ENCODE data around the gene VGLL3.

The VGLL3 gene

GRCh38 chr3:86996261-86996955, 5.5 kb upstream of the VGLL3 start:
- TF ChIP-seq POLR2A (IDR thresholded peaks at IDR 0.05; ENCODE audit: low read length) (no peak), GATA1 (IDR thresholded peaks at IDR 0.05; ENCODE audit: low read depth, low read length) (no peak)
- DNase-seq, result no peak

GRCh38 chr3:86995537-86995936, 4.6 kb upstream of the VGLL3 start:
- DNase-seq, result no peak
- TF ChIP-seq POLR2A (IDR thresholded peaks at IDR 0.05; ENCODE audit: low read length) (no peak), GATA1 (IDR thresholded peaks at IDR 0.05; ENCODE audit: low read depth, low read length) (no peak)

GRCh38 chr3:86993704-86994103, 2.8 kb upstream of the VGLL3 start:
- TF ChIP-seq POLR2A (IDR thresholded peaks at IDR 0.05; ENCODE audit: low read length), result no peak
- TF ChIP-seq GATA1 (IDR thresholded peaks at IDR 0.05; ENCODE audit: low read depth, low read length), result no peak
- DNase-seq, result no peak

- no peak for DNase-seq
These were observed 989 bp upstream of the VGLL3 start for GRCh38 chr3:86991840-86992435.

GRCh38 chr3:86991482-86991815, 500 bp upstream of the VGLL3 start:
- TF ChIP-seq POLR2A (IDR thresholded peaks at IDR 0.05; ENCODE audit: low read length) (no peak), GATA1 (IDR thresholded peaks at IDR 0.05; ENCODE audit: low read depth, low read length) (no peak)
- no peak for DNase-seq

More at GRCh38 chr3:86991840-86992435, 989 bp upstream of the VGLL3 start:
- TF ChIP-seq GATA1 (IDR thresholded peaks at IDR 0.05; ENCODE audit: low read depth, low read length) (no peak), POLR2A (IDR thresholded peaks at IDR 0.05; ENCODE audit: low read length) (no peak)

GRCh38 chr3:86990012-86990733, 776 bp downstream of the VGLL3 start:
- TF ChIP-seq POLR2A (IDR thresholded peaks at IDR 0.05; ENCODE audit: low read length) (no peak), GATA1 (IDR thresholded peaks at IDR 0.05; ENCODE audit: low read depth, low read length) (no peak)
- no peak for DNase-seq

GRCh38 chr3:86989611-86990010, 1.3 kb downstream of the VGLL3 start:
- DNase-seq, result no peak
- no peak for TF ChIP-seq GATA1 (IDR thresholded peaks at IDR 0.05; ENCODE audit: low read depth, low read length)
- TF ChIP-seq POLR2A (IDR thresholded peaks at IDR 0.05; ENCODE audit: low read length), result no peak

- DNase-seq, result no peak
- no peak for TF ChIP-seq POLR2A (IDR thresholded peaks at IDR 0.05; ENCODE audit: low read length)
- no peak for TF ChIP-seq GATA1 (IDR thresholded peaks at IDR 0.05; ENCODE audit: low read depth, low read length)
These were observed 1.9 kb downstream of the VGLL3 start for GRCh38 chr3:86989006-86989405.

GRCh38 chr3:86988235-86988634, 2.7 kb downstream of the VGLL3 start:
- no peak for DNase-seq
- TF ChIP-seq GATA1 (IDR thresholded peaks at IDR 0.05; ENCODE audit: low read depth, low read length) (no peak), POLR2A (IDR thresholded peaks at IDR 0.05; ENCODE audit: low read length) (no peak)

GRCh38 chr3:86987421-86987715, 3.6 kb downstream of the VGLL3 start:
- DNase-seq, result no peak
- TF ChIP-seq POLR2A (IDR thresholded peaks at IDR 0.05; ENCODE audit: low read length) (no peak), GATA1 (IDR thresholded peaks at IDR 0.05; ENCODE audit: low read depth, low read length) (no peak)

- TF ChIP-seq POLR2A (IDR thresholded peaks at IDR 0.05; ENCODE audit: low read length) (no peak), GATA1 (IDR thresholded peaks at IDR 0.05; ENCODE audit: low read depth, low read length) (no peak)
- DNase-seq, result no peak
These were observed 4.1 kb downstream of the VGLL3 start for GRCh38 chr3:86986671-86987420.

GRCh38 chr3:86985181-86985826, 5.6 kb downstream of the VGLL3 start:
- TF ChIP-seq GATA1 (IDR thresholded peaks at IDR 0.05; ENCODE audit: low read depth, low read length) (no peak), POLR2A (IDR thresholded peaks at IDR 0.05; ENCODE audit: low read length) (no peak)
- no peak for DNase-seq

- TF ChIP-seq POLR2A (IDR thresholded peaks at IDR 0.05; ENCODE audit: low read length) (no peak), GATA1 (IDR thresholded peaks at IDR 0.05; ENCODE audit: low read depth, low read length) (no peak)
- no peak for DNase-seq
These were observed 6.7 kb downstream of the VGLL3 start for GRCh38 chr3:86984271-86984670.

GRCh38 chr3:86982883-86983282, 8.1 kb downstream of the VGLL3 start:
- no peak for DNase-seq
- TF ChIP-seq GATA1 (IDR thresholded peaks at IDR 0.05; ENCODE audit: low read depth, low read length), result no peak
